Neuronal stem cell (in vitro differentiated cells): Measurements from ENCODE around the gene ZNF431.

Experiments
- DNase-seq: peaks from one replicate; pipeline ENCODE4 v3.0.0-alpha.2; 2013; ENCODE audit warnings: low spot score
- H2AFZ ChIP-seq: one replicate; pipeline ENCODE4 v1.6.1; 2013; ENCODE audit warnings: mild to moderate bottlenecking, low read length, inconsistent platforms
- H2AK5ac ChIP-seq: 2 replicates; pipeline ENCODE4 v1.6.1; 2013; ENCODE audit warnings: low read depth, mild to moderate bottlenecking, inconsistent platforms, low read length, moderate library complexity, mixed read lengths
- H2BK120ac ChIP-seq: 2 replicates; pipeline ENCODE4 v1.6.1; 2013; ENCODE audit warnings: low read depth, mild to moderate bottlenecking, inconsistent platforms, low read length, moderate library complexity, mixed read lengths
- H2BK12ac ChIP-seq: one replicate; pipeline ENCODE4 v1.6.1; 2013; ENCODE audit warnings: low read length, inconsistent platforms
- H2BK15ac ChIP-seq: 2 replicates; pipeline ENCODE4 v1.6.1; 2013; ENCODE audit warnings: mild to moderate bottlenecking, low read length, inconsistent platforms, mixed read lengths
- H2BK5ac ChIP-seq: one replicate; pipeline ENCODE4 v1.6.1; 2013; ENCODE audit warnings: inconsistent platforms, mild to moderate bottlenecking, low read length, moderate library complexity
- H3K14ac ChIP-seq: one replicate; pipeline ENCODE4 v1.6.1; 2013; ENCODE audit warnings: low read length, inconsistent platforms
- H3K18ac ChIP-seq: 2 replicates; pipeline ENCODE4 v1.6.1; 2013; ENCODE audit warnings: low read length, inconsistent platforms
- H3K23ac ChIP-seq: 2 replicates; pipeline ENCODE4 v1.6.1; 2013; ENCODE audit warnings: low read depth, mild to moderate bottlenecking, mixed read lengths, low read length, inconsistent platforms; ENCODE audit not compliant: poor library complexity
- H3K27ac ChIP-seq: replicated peaks from 3 replicates; pipeline ENCODE4 v1.5.1; 2013; ENCODE audit warnings: low read length, inconsistent platforms
- H3K27me3 ChIP-seq, 3 experiments: 2 replicates each; pipeline ENCODE4 v1.6.1; 2013; ENCODE audit warnings: low read length in 3 of 3, mild to moderate bottlenecking in 2 of 3, inconsistent platforms in 1 of 3, low read depth in 1 of 3, mixed read lengths in 1 of 3, moderate library complexity in 1 of 3; ENCODE audit not compliant: control insufficient read depth in 3 of 3, insufficient read depth in 3 of 3
- H3K36me3 ChIP-seq, 2 donors: replicated peaks in 1 of 2; 2 replicates each; pipeline ENCODE4 v1.6.1; 2013; ENCODE audit warnings: low read length in 2 of 2; ENCODE audit not compliant: control insufficient read depth in 2 of 2, insufficient read depth in 2 of 2
- H3K4ac ChIP-seq: 2 replicates; pipeline ENCODE4 v1.6.1; 2013; ENCODE audit warnings: inconsistent platforms, mild to moderate bottlenecking, low read length, moderate library complexity
- H3K4me1 ChIP-seq, 2 donors: 1 replicate in 1 of 2; 2 replicates in 1 of 2; pipeline ENCODE4 v1.6.1; 2013; ENCODE audit warnings: low read length in 2 of 2, low read depth in 1 of 2; ENCODE audit not compliant: control insufficient read depth in 2 of 2, insufficient read depth in 1 of 2
- H3K4me2 ChIP-seq: one replicate; pipeline ENCODE4 v1.6.1; 2013; ENCODE audit warnings: mild to moderate bottlenecking, low read length, inconsistent platforms; ENCODE audit not compliant: insufficient read depth, poor library complexity, severe bottlenecking
- H3K4me3 ChIP-seq, 2 donors: 2 replicates each; pipeline ENCODE4 v1.5.1; 2013; ENCODE audit warnings: low read length in 2 of 2, mild to moderate bottlenecking in 2 of 2, inconsistent platforms in 1 of 2, moderate library complexity in 1 of 2
- H3K79me1 ChIP-seq: one replicate; pipeline ENCODE4 v1.6.1; 2013; ENCODE audit warnings: low read depth, mild to moderate bottlenecking, inconsistent platforms, low read length, moderate library complexity
- H3K9ac ChIP-seq: one replicate; pipeline ENCODE4 v1.6.1; 2013; ENCODE audit warnings: mild to moderate bottlenecking, low read depth, low read length, inconsistent platforms; ENCODE audit not compliant: poor library complexity
- H3K9me3 ChIP-seq, 2 donors: replicated peaks in 1 of 2; 2 replicates each; pipeline versions ENCODE3 to v1.6.1; 2013; ENCODE audit warnings: low read length in 2 of 2, mild to moderate bottlenecking in 2 of 2, inconsistent platforms in 1 of 2, low read depth in 1 of 2, mixed read lengths in 1 of 2, moderate library complexity in 1 of 2; ENCODE audit not compliant: control insufficient read depth in 2 of 2, insufficient read depth in 1 of 2
- H4K8ac ChIP-seq: one replicate; pipeline ENCODE4 v1.6.1; 2013; ENCODE audit warnings: low read depth, mild to moderate bottlenecking, inconsistent platforms, low read length, moderate library complexity
- H4K91ac ChIP-seq: one replicate; pipeline ENCODE4 v1.6.1; 2013; ENCODE audit warnings: low read length, low read depth, mild to moderate bottlenecking, inconsistent platforms; ENCODE audit not compliant: poor library complexity
- WGBS, 2 donors: extraction: QIAGEN DNeasy Blood & Tissue Kit; methylation state at CpG; one replicate each; pipeline ENCODE4 v1.1.7; 2013; ENCODE audit warnings: missing lambda C conversion rate in 2 of 2, mixed read lengths in 1 of 2; ENCODE audit not compliant: insufficient read length in 2 of 2, insufficient replicate concordance in 1 of 2; ENCODE audit errors: extremely low coverage in 2 of 2; 5-methylcytosine and 5-hydroxymethylcytosine counted together

Gene ZNF431

GRCh38 chr19:21128901-21129698 is 12.7 kb upstream of the ZNF431 start:
- H3K9ac ChIP-seq = no peak overlapping the region
- 100% methylated on average over 2 of the region's 6 CpGs; no CpG with 5 or more reads in 1 of the 2 donors for WGBS, 2 donors
- no peak overlapping the region for H3K4ac ChIP-seq
- H2BK5ac ChIP-seq = no peak overlapping the region
- H3K27me3 ChIP-seq = no peaks in the 10 kb centered on the region
- no peak overlapping the region for H3K4me2 ChIP-seq
- H3K14ac ChIP-seq = no peak overlapping the region
- H4K91ac ChIP-seq = no peak overlapping the region
- no peaks in the 10 kb centered on the region for H3K79me1 ChIP-seq
- H4K8ac ChIP-seq = no peak overlapping the region
- H2BK15ac ChIP-seq = no peak overlapping the region
- H3K4me3 ChIP-seq = no peak overlapping the region
- H3K18ac ChIP-seq = no peak overlapping the region
- no peak overlapping the region for H2BK12ac ChIP-seq
- no peak for DNase-seq
- H3K23ac ChIP-seq = no peak overlapping the region
- H3K9me3 ChIP-seq = peaks cover 0 to 15% of the 10 kb centered on the region in 2 donors
- H2AK5ac ChIP-seq = no peak overlapping the region
- peak overlapping the region; percentile 32 for H2AFZ ChIP-seq
- no peak overlapping the region for H3K27ac ChIP-seq
- no peaks in the 10 kb centered on the region for H3K36me3 ChIP-seq
- peaks cover 0 to 4% of the 10 kb centered on the region in 2 donors for H3K4me1 ChIP-seq
- no peak overlapping the region for H2BK120ac ChIP-seq

- H4K8ac ChIP-seq = no peak overlapping the region
- no peaks in the 10 kb centered on the region for H3K79me1 ChIP-seq
- no peaks in the 10 kb centered on the region for H3K27me3 ChIP-seq
Observed at GRCh38 chr19:21130097-21130775, 11.6 kb upstream of the ZNF431 start.

GRCh38 chr19:21133633-21134032 is 8.2 kb upstream of the ZNF431 start:
- no CpG with 5 or more reads among the region's 1 CpG for WGBS, 2 donors
- no peaks in the 10 kb centered on the region for H3K27me3 ChIP-seq
- peaks cover 0 to 4% of the 10 kb centered on the region in 2 donors for H3K4me1 ChIP-seq
- H2AFZ ChIP-seq = no peak overlapping the region
- no peaks in the 10 kb centered on the region for H3K79me1 ChIP-seq
- no peak overlapping the region for H2BK12ac ChIP-seq
- no peak overlapping the region for H4K8ac ChIP-seq
- no peak overlapping the region for H3K4ac ChIP-seq
- H3K14ac ChIP-seq = no peak overlapping the region
- H3K9ac ChIP-seq = no peak overlapping the region
- H3K4me2 ChIP-seq = no peak overlapping the region
- no peaks in the 10 kb centered on the region for H3K9me3 ChIP-seq
- H2BK15ac ChIP-seq = no peak overlapping the region
- H3K36me3 ChIP-seq = no peaks in the 10 kb centered on the region
- no peak overlapping the region for H2BK5ac ChIP-seq
- no peak overlapping the region for H2AK5ac ChIP-seq
- H2BK120ac ChIP-seq = no peak overlapping the region
- H3K18ac ChIP-seq = no peak overlapping the region
- no peak for DNase-seq
- no peak overlapping the region for H3K4me3 ChIP-seq
- no peak overlapping the region for H4K91ac ChIP-seq
- no peak overlapping the region for H3K27ac ChIP-seq
- no peak overlapping the region for H3K23ac ChIP-seq

More at GRCh38 chr19:21130097-21130775, 11.6 kb upstream of the ZNF431 start:
- no peak overlapping the region for H2BK120ac ChIP-seq
- no peak overlapping the region for H4K91ac ChIP-seq
- no peak overlapping the region for H3K14ac ChIP-seq
- no peak overlapping the region for H3K9ac ChIP-seq
- H3K23ac ChIP-seq = no peak overlapping the region
- peaks cover 0 to 15% of the 10 kb centered on the region in 2 donors for H3K9me3 ChIP-seq
- no peak overlapping the region for H3K4ac ChIP-seq
- H2BK15ac ChIP-seq = no peak overlapping the region
- no peak overlapping the region for H3K4me3 ChIP-seq
- H3K18ac ChIP-seq = no peak overlapping the region
- H2AK5ac ChIP-seq = no peak overlapping the region
- H2BK5ac ChIP-seq = no peak overlapping the region
- H3K4me1 ChIP-seq = peaks cover 0 to 4% of the 10 kb centered on the region in 2 donors
- no peaks in the 10 kb centered on the region for H3K36me3 ChIP-seq
- no peak overlapping the region for H3K27ac ChIP-seq
- no peak overlapping the region for H3K4me2 ChIP-seq
- H2BK12ac ChIP-seq = no peak overlapping the region
- WGBS, 2 donors = no CpG with 5 or more reads among the region's 3 CpGs
- no peak for DNase-seq
- no peak overlapping the region for H2AFZ ChIP-seq

GRCh38 chr19:21134934-21135366 is 6.9 kb upstream of the ZNF431 start:
- no peak for DNase-seq
- Histone ChIP-seq H3K36me3 (no peaks in the 10 kb centered on the region), H3K27me3 (no peaks in the 10 kb centered on the region), H2BK5ac (no peak overlapping the region), H4K8ac (no peak overlapping the region), H4K91ac (no peak overlapping the region), H3K4me1 (no peaks in the 10 kb centered on the region), H2BK120ac (no peak overlapping the region), H3K27ac (no peak overlapping the region), H3K18ac (no peak overlapping the region), H3K14ac (no peak overlapping the region), H2AK5ac (no peak overlapping the region), H3K4me3 (no peak overlapping the region), H3K4ac (no peak overlapping the region), H2AFZ (peak overlapping the region; percentile 64), H3K4me2 (no peak overlapping the region), H3K79me1 (no peaks in the 10 kb centered on the region), H3K23ac (no peak overlapping the region), H3K9me3 (no peaks in the 10 kb centered on the region), H3K9ac (no peak overlapping the region), H2BK12ac (no peak overlapping the region), H2BK15ac (no peak overlapping the region)
- WGBS, 2 donors = no CpG with 5 or more reads among the region's 2 CpGs
